ENCODE measurements around the gene NDC80.
A peak's percentile ranks its signal among the peaks of the same experiment; 100 is the strongest.

Gene NDC80

DNA sequence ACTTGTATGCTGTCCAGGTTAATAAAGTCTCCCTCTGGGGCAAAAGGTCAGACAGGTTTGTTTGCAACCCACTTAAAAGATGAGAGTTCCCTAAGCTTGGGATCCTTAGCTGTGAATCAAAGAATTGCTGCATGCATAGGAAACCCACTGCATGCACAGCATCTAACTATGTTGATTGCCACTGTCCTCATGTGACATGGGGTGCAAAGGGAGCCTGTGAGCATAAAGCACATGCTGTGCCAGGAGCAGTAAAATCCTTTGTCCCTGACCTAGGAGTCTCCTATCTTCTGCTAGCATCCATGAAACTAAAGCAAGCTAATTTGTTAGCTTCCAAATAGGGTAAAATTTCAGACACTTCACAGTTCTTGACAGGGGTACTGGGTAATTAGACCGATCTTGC is 13.8 kb upstream of the NDC80 start:
- no peak for DNase-seq (ENCODE audit: low read depth)
- H3K4me3 ChIP-seq (ENCODE audit: low read depth, low read length): no peak overlapping the region
- TF ChIP-seq POLR2A (IDR thresholded peaks at IDR 0.05; ENCODE audit: extremely low read depth, insufficient read length) (no peak), MYC (IDR thresholded peaks at IDR 0.05; ENCODE audit: low read depth, low read length) (no peak)

DNA sequence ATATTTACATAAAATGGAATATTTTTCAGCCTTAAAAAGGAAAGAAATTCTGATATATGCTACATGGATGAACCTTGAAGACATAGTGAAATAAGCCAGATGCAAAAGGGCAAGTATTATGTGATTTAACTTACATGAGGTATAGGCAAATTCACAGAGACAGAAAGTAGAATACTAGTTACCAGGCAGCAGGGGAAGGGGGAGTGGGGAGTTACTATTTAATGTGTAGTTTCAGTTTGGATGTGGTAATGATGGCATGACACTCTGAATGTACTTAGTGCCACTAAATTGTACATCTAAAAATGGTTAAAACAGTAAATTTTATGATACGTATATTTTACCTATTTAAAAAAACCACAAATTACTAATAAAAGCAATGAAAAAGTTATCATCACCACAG is 12.1 kb upstream of the NDC80 start:
- DNase-seq (ENCODE audit: low read depth): no peak
- TF ChIP-seq, protein P1, sequence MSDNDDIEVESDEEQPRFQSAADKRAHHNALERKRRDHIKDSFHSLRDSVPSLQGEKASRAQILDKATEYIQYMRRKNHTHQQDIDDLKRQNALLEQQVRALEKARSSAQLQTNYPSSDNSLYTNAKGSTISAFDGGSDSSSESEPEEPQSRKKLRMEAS (IDR thresholded peaks at IDR 0.05; ENCODE audit: low read depth, low read length): no peak
- no peak for TF ChIP-seq POLR2A (IDR thresholded peaks at IDR 0.05; ENCODE audit: extremely low read depth, insufficient read length)
- TF ChIP-seq, protein P2, sequence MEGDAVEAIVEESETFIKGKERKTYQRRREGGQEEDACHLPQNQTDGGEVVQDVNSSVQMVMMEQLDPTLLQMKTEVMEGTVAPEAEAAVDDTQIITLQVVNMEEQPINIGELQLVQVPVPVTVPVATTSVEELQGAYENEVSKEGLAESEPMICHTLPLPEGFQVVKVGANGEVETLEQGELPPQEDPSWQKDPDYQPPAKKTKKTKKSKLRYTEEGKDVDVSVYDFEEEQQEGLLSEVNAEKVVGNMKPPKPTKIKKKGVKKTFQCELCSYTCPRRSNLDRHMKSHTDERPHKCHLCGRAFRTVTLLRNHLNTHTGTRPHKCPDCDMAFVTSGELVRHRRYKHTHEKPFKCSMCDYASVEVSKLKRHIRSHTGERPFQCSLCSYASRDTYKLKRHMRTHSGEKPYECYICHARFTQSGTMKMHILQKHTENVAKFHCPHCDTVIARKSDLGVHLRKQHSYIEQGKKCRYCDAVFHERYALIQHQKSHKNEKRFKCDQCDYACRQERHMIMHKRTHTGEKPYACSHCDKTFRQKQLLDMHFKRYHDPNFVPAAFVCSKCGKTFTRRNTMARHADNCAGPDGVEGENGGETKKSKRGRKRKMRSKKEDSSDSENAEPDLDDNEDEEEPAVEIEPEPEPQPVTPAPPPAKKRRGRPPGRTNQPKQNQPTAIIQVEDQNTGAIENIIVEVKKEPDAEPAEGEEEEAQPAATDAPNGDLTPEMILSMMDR (IDR thresholded peaks at IDR 0.05; ENCODE audit: low read depth, low read length): no peak
- TF ChIP-seq MYC (IDR thresholded peaks at IDR 0.05; ENCODE audit: low read depth, low read length): no peak
- H3K4me3 ChIP-seq (ENCODE audit: low read depth, low read length): no peak overlapping the region

DNA sequence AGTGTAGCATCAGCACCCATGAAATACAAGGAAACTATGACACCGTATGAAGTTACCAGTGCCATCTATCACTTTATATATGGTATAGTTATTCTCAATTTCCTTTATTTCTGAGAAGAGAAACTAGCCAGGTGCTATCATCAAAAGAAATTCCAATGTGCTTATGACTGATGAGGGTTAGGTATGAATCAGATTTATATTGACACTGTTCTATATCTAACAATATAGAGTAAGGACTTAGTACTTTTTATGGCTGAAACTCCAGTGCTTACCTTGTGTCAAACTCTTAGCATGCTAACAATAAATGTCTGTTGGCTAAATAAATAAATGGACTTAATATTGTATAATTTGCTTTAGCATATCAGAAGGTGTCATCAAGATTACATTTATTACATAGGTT is 7.0 kb upstream of the NDC80 start:
- DNase-seq (ENCODE audit: low read depth): no peak
- TF ChIP-seq, protein P1 (IDR thresholded peaks at IDR 0.05; ENCODE audit: low read depth, low read length): no peak
- no peak for TF ChIP-seq MYC (IDR thresholded peaks at IDR 0.05; ENCODE audit: low read depth, low read length)
- TF ChIP-seq POLR2A (IDR thresholded peaks at IDR 0.05; ENCODE audit: extremely low read depth, insufficient read length): no peak
- TF ChIP-seq, protein P2 (IDR thresholded peaks at IDR 0.05; ENCODE audit: low read depth, low read length): no peak
- H3K4me3 ChIP-seq (ENCODE audit: low read depth, low read length): no peak overlapping the region

DNA sequence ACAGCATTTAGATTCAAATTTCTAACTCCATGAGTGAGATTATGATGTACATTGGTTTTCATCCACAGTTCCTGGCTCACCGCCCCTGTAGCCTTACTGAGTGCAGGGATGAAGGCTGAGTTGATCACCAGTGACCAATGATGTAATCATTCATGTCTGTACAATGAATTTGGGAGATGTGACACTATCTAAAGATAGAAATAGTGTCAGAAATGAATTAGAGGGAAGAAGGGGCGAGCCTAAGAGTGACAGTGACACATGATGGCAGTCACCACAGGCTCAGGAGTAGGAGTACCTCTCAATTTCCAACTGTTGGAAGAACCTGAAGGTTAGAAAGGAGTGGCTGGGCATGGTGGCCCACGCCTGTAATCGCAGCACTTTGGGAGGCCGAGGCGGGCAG is 3.2 kb upstream of the NDC80 start:
- TF ChIP-seq POLR2A (IDR thresholded peaks at IDR 0.05; ENCODE audit: extremely low read depth, insufficient read length): no peak
- TF ChIP-seq, protein P1 (IDR thresholded peaks at IDR 0.05; ENCODE audit: low read depth, low read length): no peak
- TF ChIP-seq MYC (IDR thresholded peaks at IDR 0.05; ENCODE audit: low read depth, low read length): no peak
- TF ChIP-seq, protein P2 (IDR thresholded peaks at IDR 0.05; ENCODE audit: low read depth, low read length): no peak
- DNase-seq (ENCODE audit: low read depth): no peak
- no peak overlapping the region for H3K4me3 ChIP-seq (ENCODE audit: low read depth, low read length)

DNA sequence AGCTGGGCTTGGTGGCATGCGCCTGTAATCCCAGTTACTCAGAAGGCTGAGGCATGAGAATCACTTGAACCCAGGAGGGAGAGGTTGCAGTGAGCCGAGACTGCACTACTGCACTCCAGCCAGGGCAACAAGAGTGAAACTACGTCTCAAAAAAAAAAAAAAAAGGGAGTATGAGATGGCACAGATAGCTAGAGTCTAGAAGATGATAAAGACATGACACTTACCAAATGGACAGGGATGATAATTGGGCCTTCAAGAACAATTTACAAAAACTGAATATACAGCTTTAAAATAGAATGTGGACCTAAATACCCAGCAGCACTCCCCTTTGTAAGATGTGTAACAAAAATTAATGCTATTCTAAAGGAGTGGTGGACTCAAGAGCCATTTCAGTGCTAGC is 2.8 kb upstream of the NDC80 start:
- DNase-seq (ENCODE audit: low read depth): no peak
- no peak overlapping the region for H3K4me3 ChIP-seq (ENCODE audit: low read depth, low read length)
- no peak for TF ChIP-seq POLR2A (IDR thresholded peaks at IDR 0.05; ENCODE audit: extremely low read depth, insufficient read length)
- TF ChIP-seq MYC (IDR thresholded peaks at IDR 0.05; ENCODE audit: low read depth, low read length): no peak
- TF ChIP-seq, protein P1 (IDR thresholded peaks at IDR 0.05; ENCODE audit: low read depth, low read length): no peak
- TF ChIP-seq, protein P2 (IDR thresholded peaks at IDR 0.05; ENCODE audit: low read depth, low read length): no peak

DNA sequence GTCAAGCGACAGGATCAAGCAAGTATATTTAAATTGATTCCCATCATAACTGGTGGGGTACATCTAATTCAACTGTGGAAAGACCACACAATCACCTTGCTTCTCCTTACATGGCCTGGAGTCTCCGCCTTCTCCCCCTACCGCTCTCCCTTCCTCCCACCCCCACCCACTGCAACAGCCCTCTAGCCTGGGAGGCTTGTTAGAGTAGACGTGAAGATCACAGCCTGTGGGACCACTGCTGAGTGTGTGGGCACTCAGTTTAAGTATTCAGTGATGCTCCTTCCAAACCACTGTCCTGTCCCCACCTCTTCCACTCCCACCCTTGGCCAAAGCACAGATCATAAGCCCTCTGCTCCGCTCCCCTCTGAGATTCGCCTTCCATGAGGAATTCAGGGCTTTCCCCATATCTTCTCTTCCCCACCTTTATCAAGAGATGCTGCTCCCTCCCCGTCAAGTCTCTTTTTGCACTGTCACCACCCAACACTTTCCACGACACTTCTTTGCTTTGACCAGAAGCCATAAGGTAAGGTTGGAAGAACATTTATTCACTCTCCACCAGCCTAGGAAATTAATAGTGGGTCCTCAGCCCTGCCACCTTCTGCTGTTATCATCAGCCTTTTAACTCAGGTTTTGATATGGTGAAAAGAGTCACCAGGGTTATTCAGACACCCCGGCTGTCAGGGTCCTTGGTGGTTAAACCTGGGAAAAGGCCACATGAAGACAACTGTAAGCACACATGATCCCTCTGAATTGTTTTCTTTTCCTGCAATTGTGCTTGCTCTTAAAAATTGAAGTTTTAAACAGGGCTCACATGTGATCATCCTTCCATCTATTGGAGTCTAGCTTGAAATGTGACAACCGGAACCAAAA is 1.8 kb upstream of the NDC80 start:
- TF ChIP-seq MYC (IDR thresholded peaks at IDR 0.05; ENCODE audit: low read depth, low read length): no peak
- TF ChIP-seq, protein P1 (IDR thresholded peaks at IDR 0.05; ENCODE audit: low read depth, low read length): no peak
- TF ChIP-seq, protein P2 (IDR thresholded peaks at IDR 0.05; ENCODE audit: low read depth, low read length): no peak
- TF ChIP-seq POLR2A (IDR thresholded peaks at IDR 0.05; ENCODE audit: extremely low read depth, insufficient read length): no peak
- H3K4me3 ChIP-seq (ENCODE audit: low read depth, low read length): peak overlapping the region; percentile 92
- no peak for DNase-seq (ENCODE audit: low read depth)

Data from NB4 (cell line).